ENCODE measurements around the gene SERPINH1.

SERPINH1 gene

DNA sequence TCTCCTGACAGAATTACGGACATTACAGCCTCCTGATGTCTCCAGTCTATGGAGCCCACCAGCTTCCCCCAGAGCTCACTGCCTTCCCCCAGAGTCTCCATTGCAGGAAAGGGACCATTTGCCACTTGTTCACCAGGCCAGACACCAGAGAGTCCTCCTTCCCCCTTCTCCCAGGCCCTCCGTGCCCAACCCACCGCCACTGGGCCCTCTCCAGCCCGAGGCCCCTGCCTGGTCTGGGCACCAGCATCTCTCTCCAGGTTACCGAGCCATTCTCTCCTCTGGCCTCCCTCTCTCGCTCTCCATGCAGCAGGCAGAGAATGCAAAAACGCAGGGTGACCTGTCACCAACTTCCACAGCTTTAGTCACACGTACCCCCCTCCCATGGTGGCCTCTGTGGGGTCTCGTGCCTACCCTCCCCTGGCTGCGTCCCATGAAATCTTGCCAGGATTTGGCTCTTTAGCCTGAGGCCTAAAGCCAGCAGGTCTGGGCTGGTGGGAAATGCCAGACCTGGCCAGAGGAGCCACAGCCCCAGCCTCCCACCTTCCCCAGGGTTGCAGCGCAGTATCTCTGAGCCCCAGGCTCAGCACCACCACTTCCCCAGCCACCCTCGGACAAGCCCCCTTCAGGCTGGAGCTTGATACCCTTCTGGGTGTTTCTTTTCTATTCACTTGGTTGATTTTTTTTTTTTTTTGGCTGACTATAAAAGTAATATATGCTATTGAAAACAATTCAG is 6.8 kb upstream of the SERPINH1 start:
- DNase-seq (ENCODE audit: low read depth) = no peak

DNA sequence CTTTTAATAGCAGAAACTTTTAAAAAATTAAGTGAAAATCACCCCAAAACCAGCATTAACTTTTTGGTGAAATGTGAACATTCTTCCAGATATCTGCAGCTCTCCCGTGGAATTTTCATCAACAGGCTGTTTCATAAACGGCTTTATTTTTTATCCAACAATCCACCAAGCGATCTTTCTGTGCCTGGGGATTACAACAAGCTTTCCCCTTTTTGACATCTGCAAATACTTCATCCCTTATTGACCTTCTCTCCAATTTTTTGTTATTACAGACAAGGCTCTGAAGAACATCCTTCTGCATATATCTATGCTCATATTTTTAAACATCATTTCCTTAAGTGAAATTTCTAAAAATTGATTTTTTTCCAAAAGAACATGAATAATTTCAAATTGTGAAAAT is 5.8 kb upstream of the SERPINH1 start:
- DNase-seq (ENCODE audit: low read depth) = no peak

DNA sequence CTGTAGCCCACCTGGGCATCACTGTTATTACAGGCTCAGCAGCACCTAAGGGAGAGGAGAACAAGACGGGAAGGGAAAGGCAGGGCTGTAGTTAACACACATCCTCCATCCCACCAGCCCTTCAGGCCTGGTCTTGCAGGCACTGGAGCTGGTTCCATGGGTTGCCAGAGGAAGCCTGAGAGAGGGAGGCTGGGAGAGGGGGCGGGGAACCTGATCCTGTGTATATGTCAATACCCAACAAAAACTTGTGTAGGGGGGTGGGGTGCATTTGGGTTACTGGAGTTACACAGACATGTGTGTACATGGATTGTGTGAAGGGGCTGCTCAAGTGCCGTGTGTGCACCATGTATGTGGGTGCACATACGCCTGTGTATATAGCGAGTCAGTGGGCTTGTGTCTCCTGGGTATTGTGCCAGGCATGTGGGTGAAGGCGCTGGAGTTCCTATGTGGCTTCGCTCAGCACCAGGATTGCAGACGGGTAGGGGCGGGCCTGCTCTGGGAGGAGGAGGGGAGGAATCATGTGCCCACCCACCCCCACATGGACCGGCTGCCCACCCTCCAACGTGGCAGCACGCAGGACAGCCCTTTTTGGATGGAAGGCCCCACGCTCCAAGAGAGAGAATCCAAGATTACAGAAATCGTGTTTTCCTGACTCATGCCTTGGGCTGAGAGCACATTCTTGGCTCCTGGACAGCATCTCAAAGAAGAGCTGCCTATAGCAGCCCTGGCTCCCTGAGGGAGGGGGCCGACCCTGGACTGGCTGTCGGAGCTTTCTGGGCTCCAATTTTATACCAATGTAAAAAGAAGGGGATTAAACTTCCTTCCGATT is 4.2 kb upstream of the SERPINH1 start:
- DNase-seq (ENCODE audit: low read depth) = no peak

DNA sequence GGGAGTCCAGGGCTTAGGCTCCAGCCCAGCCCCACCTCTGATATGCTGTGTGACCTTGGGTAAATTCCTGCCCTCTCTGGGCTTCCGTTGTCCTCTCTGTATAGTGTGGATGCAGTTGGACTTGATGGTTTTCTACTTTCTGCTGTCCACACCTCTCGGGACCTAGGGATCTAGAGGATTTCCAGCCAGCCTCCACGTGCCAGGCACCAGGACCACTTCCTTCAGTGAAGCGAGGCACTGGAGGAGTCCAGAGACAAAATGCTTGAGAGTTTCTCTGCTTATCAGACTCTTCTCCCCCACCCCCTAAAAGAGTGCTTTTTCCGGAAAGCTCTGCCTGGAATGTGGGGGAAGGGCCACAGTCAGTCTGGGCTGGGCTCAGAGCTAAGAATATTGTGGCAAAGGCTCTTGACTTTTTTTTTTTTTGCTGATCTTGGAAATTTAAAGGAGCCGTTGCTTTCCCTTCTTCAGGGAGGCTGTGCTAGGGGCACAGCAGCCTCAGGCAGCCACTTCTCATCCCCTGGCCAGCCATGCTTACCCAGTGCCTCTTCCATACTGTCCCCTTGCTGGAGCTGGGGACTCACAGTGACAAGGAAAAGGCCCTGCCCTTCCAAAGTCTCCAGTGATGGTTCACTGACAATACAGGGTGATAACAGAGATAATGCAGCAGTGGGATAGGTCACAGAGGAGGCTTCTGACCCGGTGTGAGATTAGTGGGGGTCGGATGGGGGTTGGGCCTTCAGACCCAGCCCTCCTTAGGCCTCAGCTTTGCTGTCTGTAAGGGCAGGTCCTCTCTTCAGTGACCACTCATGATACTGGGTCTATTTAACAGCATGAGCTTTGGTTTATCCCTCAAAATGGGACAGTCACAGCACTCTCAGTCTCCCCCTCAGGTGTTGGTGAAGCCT is 2.9 kb upstream of the SERPINH1 start:
- DNase-seq (ENCODE audit: low read depth) = no peak

DNA sequence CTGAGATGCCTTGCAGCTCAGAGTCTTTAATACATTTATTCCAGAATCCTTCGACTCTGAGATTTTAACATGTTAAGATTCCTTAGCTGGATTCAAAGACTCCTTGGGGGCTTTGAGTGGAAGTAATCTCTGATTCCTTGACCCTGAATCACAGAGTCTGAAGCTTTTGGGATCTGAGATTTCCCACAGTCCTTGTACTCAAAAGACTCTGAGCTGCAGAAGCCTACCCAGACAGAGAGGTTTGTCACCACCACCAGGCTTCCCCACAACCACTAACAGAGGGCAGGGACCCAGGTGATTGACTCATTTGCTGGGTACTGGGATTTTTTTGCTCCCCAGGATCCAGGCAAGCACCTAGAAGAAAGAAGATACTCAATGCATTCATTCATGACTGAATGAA is 1.4 kb upstream of the SERPINH1 start:
- DNase-seq (ENCODE audit: low read depth) = no peak

DNA sequence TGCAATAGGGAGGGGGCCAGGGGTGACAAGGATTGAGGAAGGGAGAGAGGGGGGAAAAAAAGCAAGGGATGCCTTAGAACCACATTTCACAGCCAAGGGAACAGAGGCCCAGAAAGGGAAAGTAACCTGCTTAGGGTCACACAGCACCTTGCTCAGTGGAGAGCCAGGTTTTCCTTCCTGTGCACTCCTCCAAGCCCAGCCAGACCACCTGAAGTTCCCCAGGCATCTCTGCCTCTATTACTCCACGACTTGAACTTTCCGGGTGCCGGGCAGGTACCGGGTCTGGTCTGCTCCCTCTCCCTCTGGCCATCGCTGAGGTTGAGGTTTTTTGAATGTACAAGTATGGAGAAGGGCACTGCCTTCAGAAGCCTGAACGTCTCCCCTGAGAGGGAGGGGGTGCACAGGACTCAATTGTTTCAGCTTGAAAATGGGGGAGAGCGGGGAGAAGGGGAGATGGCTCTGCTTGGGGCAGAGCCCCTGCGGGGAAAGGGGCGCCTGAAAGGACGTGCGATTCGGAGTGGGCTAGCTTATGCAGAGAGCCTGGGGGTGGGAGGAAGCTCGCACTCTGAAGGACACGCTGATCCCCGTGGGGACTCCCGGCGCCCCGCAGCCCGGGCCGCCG is 516 bp upstream of the SERPINH1 start:
- DNase-seq (ENCODE audit: low read depth) = no peak

DNA sequence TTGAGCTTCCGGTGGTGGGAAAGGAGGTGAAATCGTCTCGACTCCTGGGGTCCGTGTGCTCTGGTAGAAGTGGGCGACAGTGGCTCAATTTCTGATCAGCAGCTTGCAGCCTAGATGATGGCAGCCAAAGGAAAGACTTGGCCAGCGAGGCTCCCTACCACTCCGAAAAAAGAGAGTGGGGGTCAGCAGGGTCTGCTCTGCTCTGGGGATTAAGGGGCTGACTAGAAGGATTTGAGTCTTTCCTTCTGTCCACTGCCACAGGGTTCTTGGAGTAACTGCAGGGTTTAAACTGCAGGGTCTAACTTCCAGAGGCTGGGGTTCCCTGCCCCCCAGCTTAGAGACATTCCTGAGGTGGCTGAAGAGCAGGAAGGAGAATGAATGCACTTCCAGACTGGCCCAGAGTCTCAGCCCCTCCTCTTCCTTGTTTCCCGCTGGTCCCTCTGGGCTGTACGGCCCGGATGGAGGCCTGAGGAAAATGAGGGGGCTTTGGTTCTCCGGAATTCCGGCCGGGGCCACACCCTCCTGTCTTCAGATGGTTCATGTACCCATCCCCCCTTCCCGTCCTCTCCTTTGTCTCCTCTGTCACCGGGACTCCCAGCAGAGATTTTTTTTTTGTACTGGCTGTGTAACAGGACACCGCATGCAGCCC is 907 bp downstream of the SERPINH1 start:
- no peak for DNase-seq (ENCODE audit: low read depth)

DNA sequence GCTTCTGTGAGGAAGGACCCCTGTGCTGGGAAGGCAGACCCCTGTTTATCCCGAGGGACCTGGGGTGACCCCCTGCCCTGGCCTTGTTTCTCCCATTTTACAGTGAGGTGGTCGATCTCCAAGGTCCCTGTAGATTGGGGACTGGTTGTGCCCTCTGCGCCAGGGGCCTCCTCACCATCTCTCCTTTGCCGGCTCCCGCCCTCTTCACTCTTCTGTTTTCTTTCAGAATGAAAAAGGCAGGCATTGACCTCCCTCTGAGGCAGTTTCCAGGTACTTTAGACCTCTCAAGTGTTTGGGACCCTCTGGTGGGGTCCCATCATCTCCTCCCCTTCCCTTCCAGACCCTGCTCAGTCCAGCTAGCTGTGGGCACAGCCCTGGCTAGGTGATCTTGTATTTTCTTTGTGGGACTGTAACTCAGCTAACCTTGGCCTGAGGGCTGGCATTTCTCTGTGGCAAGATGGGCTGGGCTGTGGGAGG is 1.5 kb downstream of the SERPINH1 start:
- DNase-seq (ENCODE audit: low read depth) = no peak

DNA sequence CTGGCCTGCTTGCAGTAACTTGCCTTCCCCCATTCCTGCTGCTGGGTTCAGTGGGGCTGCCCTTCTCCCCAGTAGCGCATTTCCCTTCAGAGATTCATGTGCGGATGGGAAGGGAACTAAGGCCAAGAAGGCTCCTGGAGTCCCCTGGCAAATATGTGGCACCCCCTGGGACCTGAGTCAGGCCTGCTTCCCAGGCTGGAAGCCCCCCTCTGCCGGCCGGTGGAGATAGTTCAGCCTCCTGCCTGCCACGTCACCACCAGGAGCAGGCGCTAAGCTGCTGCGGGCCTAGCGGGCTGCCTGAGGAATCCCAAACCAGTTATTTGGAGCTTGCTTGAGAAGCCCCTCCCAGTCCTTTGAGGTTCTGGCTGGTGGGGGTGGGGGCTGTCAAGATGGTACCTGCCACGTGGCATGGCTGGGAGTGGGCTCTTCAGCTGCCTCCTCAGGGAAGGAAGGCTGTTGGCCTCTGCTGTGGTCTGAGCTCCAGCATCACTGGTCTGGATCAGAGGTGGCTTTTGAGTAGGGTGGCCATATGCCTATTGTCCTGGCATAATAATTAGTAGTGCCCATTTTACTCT is 2.0 kb downstream of the SERPINH1 start:
- DNase-seq (ENCODE audit: low read depth) = no peak

DNA sequence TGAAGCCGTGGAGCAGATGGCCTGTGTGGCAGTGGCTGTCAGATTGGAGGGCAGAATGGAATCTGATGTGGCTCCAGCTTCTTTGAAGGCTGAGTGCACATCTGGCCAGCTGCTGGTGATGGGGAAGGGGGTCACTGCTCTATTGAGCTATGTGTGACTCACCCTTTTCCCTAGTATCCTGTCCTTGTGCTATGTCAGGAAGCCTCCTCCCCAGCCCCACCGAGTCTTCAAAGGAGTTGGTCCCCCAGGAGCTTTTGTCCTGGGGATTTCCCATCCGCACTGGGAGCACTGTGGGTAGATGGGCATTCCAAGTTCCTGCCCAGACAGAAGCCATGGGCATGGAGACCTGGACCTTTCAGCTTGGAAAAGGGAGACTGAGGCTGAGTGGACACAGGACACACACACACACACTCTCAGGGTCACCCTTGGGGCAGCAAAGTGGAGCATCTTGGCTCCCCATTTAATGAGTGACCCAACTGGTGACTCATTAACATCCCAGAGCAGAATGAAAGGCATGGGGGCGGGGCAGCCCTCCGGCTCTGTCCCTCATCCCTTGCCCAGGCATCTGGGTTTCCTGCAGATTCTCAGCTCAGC is 3.3 kb downstream of the SERPINH1 start:
- DNase-seq (ENCODE audit: low read depth) = no peak

DNA sequence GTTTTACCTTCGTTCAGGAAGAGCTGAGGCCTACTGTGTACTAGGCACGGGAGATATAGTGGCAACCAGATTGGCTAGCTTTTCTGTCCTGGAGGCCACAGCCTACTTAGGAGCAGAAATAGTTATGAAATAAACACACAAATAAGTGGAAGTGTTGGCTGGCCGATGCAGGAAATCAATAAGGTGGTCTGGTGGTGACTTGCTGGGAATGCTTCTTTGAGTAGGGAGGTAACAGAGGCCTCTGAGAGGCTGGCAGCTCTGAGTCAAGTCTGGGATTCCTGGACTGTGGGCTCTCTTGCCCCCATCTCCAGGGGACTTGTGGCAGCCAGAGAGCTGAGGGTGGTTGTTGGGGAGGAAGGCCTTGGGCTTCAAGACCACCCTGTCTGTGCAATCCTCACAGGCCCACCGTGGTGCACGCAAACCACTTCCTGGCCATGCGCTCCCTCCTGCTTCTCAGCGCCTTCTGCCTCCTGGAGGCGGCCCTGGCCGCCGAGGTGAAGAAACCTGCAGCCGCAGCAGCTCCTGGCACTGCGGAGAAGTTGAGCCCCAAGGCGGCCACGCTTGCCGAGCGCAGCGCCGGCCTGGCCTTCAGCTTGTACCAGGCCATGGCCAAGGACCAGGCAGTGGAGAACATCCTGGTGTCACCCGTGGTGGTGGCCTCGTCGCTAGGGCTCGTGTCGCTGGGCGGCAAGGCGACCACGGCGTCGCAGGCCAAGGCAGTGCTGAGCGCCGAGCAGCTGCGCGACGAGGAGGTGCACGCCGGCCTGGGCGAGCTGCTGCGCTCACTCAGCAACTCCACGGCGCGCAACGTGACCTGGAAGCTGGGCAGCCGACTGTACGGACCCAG is 4.1 kb downstream of the SERPINH1 start:
- DNase-seq (ENCODE audit: low read depth) = no peak

DNA sequence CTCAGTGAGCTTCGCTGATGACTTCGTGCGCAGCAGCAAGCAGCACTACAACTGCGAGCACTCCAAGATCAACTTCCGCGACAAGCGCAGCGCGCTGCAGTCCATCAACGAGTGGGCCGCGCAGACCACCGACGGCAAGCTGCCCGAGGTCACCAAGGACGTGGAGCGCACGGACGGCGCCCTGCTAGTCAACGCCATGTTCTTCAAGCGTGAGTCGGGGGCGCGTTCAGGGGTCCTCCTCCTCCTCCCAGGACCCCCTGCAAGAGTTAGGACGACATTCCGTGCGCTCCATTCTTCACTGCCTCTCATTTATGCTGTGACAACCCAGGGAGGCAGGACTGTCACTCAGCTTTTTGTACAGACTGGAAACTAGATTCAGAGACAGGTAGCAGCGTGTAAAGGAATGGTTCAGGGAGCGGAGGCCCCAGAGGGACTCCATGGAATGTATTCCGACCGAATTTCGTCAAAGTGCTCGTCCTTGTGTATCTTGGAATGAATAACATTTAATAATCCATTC is 4.8 kb downstream of the SERPINH1 start:
- no peak for DNase-seq (ENCODE audit: low read depth)

DNA sequence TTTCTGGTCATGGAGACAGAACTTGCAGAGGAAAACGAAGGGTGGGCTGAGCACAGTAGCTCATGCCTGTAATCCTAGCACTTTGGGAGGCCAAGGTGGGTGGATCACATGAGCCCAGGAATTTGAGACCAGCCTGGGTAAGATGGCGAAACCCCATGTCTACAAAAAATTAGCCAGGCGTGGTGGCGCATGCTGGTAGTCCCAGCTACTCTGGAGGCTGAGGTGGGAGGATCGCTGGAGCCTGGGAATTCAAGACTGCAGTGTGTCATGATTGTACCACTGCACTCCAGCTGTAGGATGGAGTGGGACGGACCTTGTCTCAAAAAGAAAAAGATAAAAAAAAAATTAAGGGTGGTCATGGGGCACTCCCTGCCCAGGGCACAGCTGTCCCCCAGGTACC is 5.9 kb downstream of the SERPINH1 start:
- no peak for DNase-seq (ENCODE audit: low read depth)

DNA sequence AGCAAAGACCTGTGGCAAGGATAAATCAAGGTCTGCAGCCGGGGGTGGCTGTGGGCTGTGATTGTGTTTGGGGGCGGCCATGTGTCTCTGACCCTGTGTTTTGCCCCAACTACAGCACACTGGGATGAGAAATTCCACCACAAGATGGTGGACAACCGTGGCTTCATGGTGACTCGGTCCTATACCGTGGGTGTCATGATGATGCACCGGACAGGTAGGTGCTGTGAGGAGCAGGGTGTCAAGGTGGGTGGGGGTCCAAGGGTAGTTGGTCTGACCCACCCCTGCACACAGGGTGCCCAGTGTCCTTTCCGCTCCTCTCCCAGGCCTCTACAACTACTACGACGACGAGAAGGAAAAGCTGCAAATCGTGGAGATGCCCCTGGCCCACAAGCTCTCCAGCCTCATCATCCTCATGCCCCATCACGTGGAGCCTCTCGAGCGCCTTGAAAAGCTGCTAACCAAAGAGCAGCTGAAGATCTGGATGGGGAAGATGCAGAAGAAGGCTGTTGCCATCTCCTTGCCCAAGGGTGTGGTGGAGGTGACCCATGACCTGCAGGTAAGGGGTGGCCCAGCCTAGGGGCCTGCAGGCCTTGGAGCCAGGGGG is 6.7 kb downstream of the SERPINH1 start:
- no peak for DNase-seq (ENCODE audit: low read depth)

DNA sequence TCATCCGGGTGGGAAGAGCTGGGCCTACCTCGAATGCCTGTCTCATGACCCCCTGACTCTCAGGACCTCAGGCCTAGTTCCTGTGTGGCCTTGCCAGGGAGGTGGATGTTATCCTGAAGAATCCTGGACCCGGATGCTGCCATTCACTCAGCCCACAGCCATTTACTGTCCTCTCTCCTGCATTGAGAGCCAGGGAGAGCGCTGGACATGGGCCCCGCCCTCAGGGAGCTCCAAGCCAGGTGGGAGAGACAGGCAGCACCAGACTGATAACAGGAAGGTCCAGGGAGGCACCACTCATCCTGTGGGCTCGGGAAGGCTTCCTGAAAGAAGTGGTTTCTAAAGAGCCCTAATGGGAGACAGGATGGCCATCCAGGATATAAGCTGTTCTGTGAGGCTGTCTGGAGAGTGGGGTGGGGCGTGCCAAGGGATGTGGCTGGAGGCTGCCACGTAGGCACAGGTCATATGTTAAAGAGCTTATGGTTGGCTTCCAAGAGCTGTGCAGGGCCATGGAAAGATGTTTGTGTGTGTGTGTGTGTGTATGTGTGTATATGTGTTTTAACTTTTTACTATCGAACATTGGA is 8.6 kb downstream of the SERPINH1 start:
- no peak for DNase-seq (ENCODE audit: low read depth)

DNA sequence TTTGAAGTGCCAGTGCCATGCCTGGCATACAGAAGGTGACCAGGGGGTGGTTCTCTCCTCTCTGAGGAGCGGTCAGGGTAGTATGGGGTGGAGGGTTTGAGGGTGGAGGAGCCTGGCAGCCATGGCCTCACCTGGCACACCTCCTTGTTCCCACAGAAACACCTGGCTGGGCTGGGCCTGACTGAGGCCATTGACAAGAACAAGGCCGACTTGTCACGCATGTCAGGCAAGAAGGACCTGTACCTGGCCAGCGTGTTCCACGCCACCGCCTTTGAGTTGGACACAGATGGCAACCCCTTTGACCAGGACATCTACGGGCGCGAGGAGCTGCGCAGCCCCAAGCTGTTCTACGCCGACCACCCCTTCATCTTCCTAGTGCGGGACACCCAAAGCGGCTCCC is 9.6 kb downstream of the SERPINH1 start:
- no peak for DNase-seq (ENCODE audit: low read depth)

DNA sequence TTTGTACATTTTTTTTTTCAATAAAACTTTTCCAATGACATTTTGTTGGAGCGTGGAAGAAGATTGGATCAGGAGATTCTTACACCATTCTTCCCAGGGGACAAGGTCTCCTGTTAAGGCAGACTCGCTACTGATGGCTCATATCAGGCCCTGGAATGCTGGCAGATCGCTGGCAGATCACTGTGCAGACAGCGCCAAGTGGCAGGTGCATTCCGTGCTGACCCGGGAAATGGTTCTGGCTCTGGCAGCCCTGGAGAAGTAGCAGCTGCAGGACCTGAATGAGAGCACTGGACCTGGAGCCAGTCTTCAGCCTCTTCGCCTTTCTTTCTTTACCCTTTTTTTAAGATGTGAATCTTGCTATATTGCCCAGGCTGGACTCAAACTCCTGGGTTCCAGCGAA is 10.7 kb downstream of the SERPINH1 start:
- DNase-seq (ENCODE audit: low read depth) = no peak
